Karpas-422 (cell line): ENCODE measurements around the gene SIAH2. TPM values are rescaled to one million over a fixed set of nuclear protein-coding genes. Genes with fewer than 3 reads are reported as not detected.

Source experiments
- DNase-seq: peaks from one replicate; pipeline ENCODE4 v3.0.0-alpha.2; 2015
- H2AFZ ChIP-seq: fragments of 200-600 bp; sonication (generic); 2 replicates; pipeline ENCODE4 v1.6.1; 2014; ENCODE audit warnings: antibody characterized with exemption, low read length, mixed read lengths
- H3K27ac ChIP-seq: fragments of 200-600 bp; sonication (generic); 2 replicates; pipeline ENCODE4 v1.5.1; 2014; ENCODE audit warnings: mild to moderate bottlenecking, low read length, moderate library complexity
- H3K27me3 ChIP-seq: fragments of 200-600 bp; sonication (generic); 2 replicates; pipeline ENCODE4 v1.6.1; 2014; ENCODE audit warnings: low read length, mixed read lengths
- H3K36me3 ChIP-seq: fragments of 200-600 bp; sonication (generic); 2 replicates; pipeline ENCODE4 v1.6.1; 2014; ENCODE audit warnings: low read length, mixed read lengths; ENCODE audit not compliant: insufficient read depth
- H3K4me1 ChIP-seq: fragments of 200-600 bp; sonication (generic); 2 replicates; pipeline ENCODE4 v1.6.1; 2014; ENCODE audit warnings: mild to moderate bottlenecking, low read length, mixed read lengths
- H3K4me2 ChIP-seq: fragments of 200-600 bp; sonication (generic); 2 replicates; pipeline ENCODE4 v1.6.1; 2014; ENCODE audit warnings: low read length, low read depth, mild to moderate bottlenecking; ENCODE audit not compliant: poor library complexity, severe bottlenecking
- H3K4me3 ChIP-seq: fragments of 200-600 bp; sonication (generic); 2 replicates; pipeline ENCODE4 v1.5.1; 2014; ENCODE audit warnings: mild to moderate bottlenecking, antibody characterized with exemption, low read length, mixed read lengths
- H3K79me2 ChIP-seq: fragments of 200-600 bp; sonication (generic); 2 replicates; pipeline ENCODE4 v1.6.1; 2014; ENCODE audit warnings: mild to moderate bottlenecking, low read length, mixed read lengths
- H3K9ac ChIP-seq: fragments of 200-600 bp; sonication (generic); 2 replicates; pipeline ENCODE4 v1.6.0; 2014; ENCODE audit warnings: low read length
- H3K9me2 ChIP-seq: fragments of 200-600 bp; sonication (generic), shearing (Covaris generic); replicated peaks from 2 replicates; pipeline ENCODE4 v1.6.0; 2014; ENCODE audit warnings: mild to moderate bottlenecking, low read length, moderate library complexity; ENCODE audit not compliant: insufficient read depth
- H3K9me3 ChIP-seq: fragments of 300-700, 200-600 bp; sonication (generic); 2 replicates; pipeline ENCODE4 v1.6.1; 2014; ENCODE audit warnings: low read length, mixed read lengths
- H4K20me1 ChIP-seq: fragments of 200-600 bp; sonication (generic); 2 replicates; pipeline ENCODE4 v1.6.1; 2014; ENCODE audit warnings: mild to moderate bottlenecking, antibody characterized with exemption, low read length, low read depth; ENCODE audit not compliant: insufficient read depth
- total RNA-seq: library from RNA; depleted of rRNA; stranded (reverse); fragments of >200 nt; shearing (Covaris generic); gene quantifications from 2 replicates; pipeline ENCODE4 v1.2.3, GENCODE V29; 2014; ENCODE audit warnings: low replicate concordance

SIAH2 gene
- total RNA-seq, 1 experiment from 2014 or later: 160 TPM

DNA sequence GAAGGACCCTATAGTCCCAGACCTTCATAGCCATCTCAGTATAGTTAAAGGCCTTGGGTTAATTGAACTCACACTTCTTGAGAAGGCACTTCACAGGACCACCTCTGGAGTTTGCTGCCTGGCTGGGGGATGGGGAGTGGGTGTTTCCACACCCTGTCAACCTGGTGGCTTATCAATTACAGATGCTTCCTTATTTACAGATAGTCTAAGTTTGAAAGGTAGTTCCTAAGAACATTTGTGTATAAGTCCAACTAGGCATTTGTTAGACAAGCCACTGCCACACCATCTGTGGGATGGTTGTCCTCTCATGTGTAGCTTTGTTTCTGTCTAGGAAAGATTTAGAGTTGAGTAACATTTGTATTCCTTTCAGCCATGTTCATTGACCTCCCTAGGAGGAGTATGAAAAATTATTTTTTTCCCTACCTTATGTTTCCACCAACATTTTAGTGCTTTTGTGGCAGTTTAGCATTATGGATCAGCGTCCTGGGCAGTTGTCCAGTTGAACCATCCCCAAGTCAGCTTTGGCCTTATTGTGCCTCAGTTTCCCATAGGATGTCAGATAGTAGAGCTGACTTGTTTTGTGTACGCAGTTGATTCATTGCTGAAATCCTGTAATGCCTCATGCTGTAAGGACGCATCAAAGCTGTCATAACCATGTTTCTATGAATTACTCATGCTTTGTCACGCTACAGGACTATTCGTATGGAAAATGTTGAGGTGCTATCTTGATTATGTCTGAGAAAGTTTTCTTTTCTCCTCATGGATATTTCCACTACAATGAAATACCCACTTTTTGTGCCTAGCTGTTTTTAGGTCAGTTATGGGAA, 21.2 kb upstream of the SIAH2 start:
- no peaks in the 10 kb centered on the region for H3K27me3 ChIP-seq
- H3K4me2 ChIP-seq: no peak overlapping the region
- no peak overlapping the region for H3K27ac ChIP-seq
- no peak overlapping the region for H2AFZ ChIP-seq
- no peak overlapping the region for H3K4me3 ChIP-seq
- no peaks in the 10 kb centered on the region for H3K9me3 ChIP-seq
- H3K79me2 ChIP-seq: no peaks in the 10 kb centered on the region
- H3K9me2 ChIP-seq: no peaks in the 10 kb centered on the region
- no peak overlapping the region for H3K9ac ChIP-seq
- DNase-seq: no peak
- no peaks in the 10 kb centered on the region for H4K20me1 ChIP-seq
- peaks cover 7% of the 10 kb centered on the region for H3K4me1 ChIP-seq
- H3K36me3 ChIP-seq: no peaks in the 10 kb centered on the region

DNA sequence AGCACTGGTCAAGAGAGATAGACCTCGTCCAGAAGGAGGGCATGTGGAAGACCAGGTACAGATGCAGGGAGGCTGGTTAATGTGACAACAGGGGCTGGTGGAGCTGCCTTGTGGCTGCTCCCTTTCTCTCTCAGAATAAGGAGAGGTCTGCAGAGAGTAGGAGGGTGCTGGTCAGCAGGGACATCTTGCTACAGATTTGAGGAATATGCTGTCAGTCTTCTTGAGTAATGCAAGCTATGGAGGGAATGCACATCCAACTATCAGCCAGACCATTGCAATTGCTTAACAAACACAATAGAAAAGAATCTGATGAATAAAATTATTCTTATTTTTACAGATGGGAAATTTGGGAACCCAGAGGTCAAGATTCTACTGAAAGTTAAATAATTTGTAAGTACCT, 20.3 kb upstream of the SIAH2 start:
- no peaks in the 10 kb centered on the region for H3K79me2 ChIP-seq
- H3K36me3 ChIP-seq: no peaks in the 10 kb centered on the region

DNA sequence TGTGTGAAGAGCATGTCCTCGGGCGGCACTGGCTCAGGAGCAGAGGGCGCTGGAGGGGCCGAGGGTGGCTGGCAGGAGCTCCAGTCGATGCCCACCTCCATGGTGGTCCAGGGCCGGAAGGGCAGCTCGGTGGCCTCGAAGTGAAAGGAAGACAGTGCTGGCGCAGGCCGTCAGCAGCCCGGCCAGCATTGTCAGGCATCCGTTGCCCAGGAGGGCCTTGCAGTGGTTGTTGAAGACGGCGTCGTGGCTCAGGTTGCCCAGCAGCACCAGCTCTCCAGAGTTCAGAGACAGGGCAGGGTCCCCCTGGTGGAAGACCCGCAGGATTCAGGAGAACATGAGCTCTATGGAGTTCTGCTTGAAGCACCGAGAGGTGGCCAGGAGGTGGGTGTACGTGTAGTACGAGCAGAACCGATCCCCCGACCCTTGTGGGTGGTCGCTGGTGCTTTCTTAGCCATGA, 16.5 kb upstream of the SIAH2 start:
- Histone ChIP-seq H3K9me2 (no peaks in the 10 kb centered on the region), H3K4me3 (no peak overlapping the region), H3K4me1 (peaks cover 12% of the 10 kb centered on the region), H3K9ac (no peak overlapping the region), H3K4me2 (no peak overlapping the region), H3K9me3 (no peaks in the 10 kb centered on the region), H3K27me3 (no peaks in the 10 kb centered on the region), H4K20me1 (no peaks in the 10 kb centered on the region), H3K27ac (no peak overlapping the region), H2AFZ (no peak overlapping the region), H3K36me3 (no peaks in the 10 kb centered on the region), H3K79me2 (no peaks in the 10 kb centered on the region)
- no peak for DNase-seq

More for the DNA sequence above, 20.3 kb upstream of the SIAH2 start:
- Histone ChIP-seq H2AFZ (no peak overlapping the region), H4K20me1 (no peaks in the 10 kb centered on the region), H3K27ac (no peak overlapping the region), H3K4me1 (peaks cover 7% of the 10 kb centered on the region), H3K4me2 (no peak overlapping the region), H3K9me2 (no peaks in the 10 kb centered on the region), H3K9ac (no peak overlapping the region), H3K4me3 (no peak overlapping the region), H3K9me3 (no peaks in the 10 kb centered on the region), H3K27me3 (no peaks in the 10 kb centered on the region)
- no peak for DNase-seq

DNA sequence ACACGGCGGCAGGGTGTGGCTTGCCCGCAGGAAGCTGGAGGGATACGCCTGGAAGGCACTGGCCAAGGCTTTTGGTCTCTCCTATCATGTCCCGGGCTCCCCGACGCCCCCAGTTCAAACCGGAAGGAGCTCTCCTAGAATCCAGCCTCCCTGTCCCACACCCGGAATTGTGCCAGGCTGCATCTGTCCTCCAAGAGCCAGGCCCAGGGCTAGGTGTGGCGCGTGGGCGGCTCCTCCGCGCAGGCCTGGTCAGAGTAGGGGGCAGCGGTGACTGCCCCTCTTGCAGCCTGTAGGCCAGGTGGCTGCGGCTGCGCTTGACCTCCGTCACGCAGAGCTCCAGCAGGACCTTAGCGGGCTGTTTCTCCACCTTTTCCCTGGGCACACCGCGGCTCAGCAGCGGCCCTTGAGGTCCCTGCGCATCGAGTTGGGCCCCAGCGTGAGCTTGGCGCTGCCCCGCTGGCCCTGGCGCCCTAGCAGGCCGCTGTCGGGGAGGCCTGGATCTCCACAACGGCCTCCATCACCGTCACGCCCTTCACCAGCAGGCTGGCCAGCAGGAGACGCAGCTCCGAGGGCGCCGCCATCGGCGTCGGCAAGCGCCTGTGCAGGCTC, 15.9 kb upstream of the SIAH2 start:
- no peak for DNase-seq
- H3K4me3 ChIP-seq: no peak overlapping the region
- no peak overlapping the region for H3K4me2 ChIP-seq
- H3K4me1 ChIP-seq: peaks cover 17% of the 10 kb centered on the region
- H3K79me2 ChIP-seq: no peaks in the 10 kb centered on the region
- no peaks in the 10 kb centered on the region for H4K20me1 ChIP-seq
- no peaks in the 10 kb centered on the region for H3K36me3 ChIP-seq
- no peaks in the 10 kb centered on the region for H3K9me2 ChIP-seq
- H3K27me3 ChIP-seq: no peaks in the 10 kb centered on the region
- H3K9me3 ChIP-seq: no peaks in the 10 kb centered on the region
- H3K9ac ChIP-seq: no peak overlapping the region
- H2AFZ ChIP-seq: no peak overlapping the region
- H3K27ac ChIP-seq: no peak overlapping the region

DNA sequence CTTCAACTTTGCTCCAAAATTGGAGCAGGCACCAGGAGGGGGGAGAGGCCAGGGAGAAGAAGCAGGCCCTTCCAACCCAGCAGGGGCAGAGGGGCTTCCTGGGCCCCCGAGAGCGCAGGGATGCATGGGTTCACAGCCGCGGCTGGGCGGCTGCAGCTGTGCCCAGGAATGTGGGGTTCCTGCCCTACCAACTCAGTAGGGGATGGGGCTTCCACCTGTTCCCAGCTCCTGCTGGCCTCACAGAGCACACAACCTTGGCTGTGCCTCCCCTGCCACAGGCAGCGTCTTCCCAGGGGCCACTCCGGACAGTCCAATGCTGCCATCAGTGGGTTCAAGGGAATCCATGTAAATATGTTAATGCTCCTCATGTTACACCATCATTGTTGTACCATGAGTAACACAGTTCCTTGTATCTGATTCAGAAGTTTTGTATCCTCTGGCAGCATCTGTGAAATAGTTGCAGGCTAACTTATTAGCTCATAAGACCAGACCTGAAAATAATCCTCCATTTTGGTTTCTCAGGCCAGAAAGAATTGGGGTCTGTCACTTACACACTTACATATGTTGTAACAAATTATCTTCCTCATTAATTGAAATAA, 12.1 kb upstream of the SIAH2 start:
- Histone ChIP-seq H3K27me3 (no peaks in the 10 kb centered on the region), H2AFZ (no peak overlapping the region), H4K20me1 (no peaks in the 10 kb centered on the region), H3K4me1 (peaks cover 17% of the 10 kb centered on the region), H3K27ac (no peak overlapping the region), H3K36me3 (no peaks in the 10 kb centered on the region), H3K9ac (no peak overlapping the region), H3K9me2 (no peaks in the 10 kb centered on the region), H3K4me3 (no peak overlapping the region), H3K79me2 (no peaks in the 10 kb centered on the region), H3K9me3 (no peaks in the 10 kb centered on the region), H3K4me2 (no peak overlapping the region)
- no peak for DNase-seq

DNA sequence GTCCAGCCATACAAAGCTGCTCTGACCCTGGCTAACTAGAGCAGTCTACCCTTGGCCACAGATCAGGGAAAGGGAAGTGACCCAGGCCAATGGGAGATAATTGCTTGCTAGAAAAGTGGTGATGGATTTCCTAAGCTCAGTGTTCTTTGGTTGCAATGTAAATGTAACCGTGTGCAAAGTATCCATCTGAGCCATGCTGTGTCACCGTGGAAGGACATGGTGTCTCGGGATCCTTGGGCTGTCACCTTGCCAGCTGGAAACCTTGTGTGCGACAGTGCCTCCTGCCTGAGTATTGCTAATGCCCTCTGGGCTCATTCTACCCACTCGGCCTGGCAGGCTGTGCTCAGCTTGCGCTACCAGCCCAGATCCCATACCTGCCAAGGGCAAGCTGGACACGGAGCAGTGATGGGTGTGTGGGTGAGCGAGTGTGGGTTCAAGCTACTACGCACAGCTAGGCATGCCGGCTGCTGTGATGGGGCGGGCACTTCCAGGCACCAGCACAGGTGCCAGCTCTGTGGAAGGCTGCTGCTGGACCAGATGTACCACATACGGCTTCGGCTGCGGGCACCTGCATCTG, 10.7 kb upstream of the SIAH2 start:
- Histone ChIP-seq H4K20me1 (no peaks in the 10 kb centered on the region), H3K4me2 (no peak overlapping the region), H3K36me3 (no peaks in the 10 kb centered on the region), H3K9me3 (no peaks in the 10 kb centered on the region), H3K4me1 (peaks cover 17% of the 10 kb centered on the region), H3K79me2 (no peaks in the 10 kb centered on the region), H3K4me3 (no peak overlapping the region), H3K9ac (no peak overlapping the region), H2AFZ (no peak overlapping the region), H3K27me3 (no peaks in the 10 kb centered on the region), H3K9me2 (no peaks in the 10 kb centered on the region), H3K27ac (no peak overlapping the region)
- no peak for DNase-seq

DNA sequence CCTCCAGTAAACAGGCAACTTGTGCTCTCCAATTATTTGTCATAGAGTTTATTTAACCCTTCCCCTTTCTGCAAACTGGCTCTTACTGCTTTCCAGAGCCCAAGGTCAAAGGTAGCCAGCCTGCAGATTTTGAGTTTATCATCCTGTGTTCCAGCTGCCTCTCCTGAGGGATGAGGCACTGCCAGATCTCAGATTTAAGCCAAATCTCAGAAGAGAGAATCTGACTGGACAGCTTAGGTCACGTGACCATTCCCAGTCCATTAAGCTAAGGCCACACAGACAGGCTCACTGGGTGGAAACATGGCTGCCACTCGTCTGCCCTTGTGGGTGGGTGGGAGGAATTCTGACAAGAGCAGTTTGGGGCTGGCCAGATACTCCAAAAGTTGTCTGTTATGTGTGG, 8.6 kb upstream of the SIAH2 start:
- no peak overlapping the region for H3K9ac ChIP-seq
- H3K9me3 ChIP-seq: no peaks in the 10 kb centered on the region
- H3K4me3 ChIP-seq: no peak overlapping the region
- no peaks in the 10 kb centered on the region for H3K27me3 ChIP-seq
- H3K27ac ChIP-seq: no peak overlapping the region
- no peak overlapping the region for H2AFZ ChIP-seq
- no peaks in the 10 kb centered on the region for H3K9me2 ChIP-seq
- DNase-seq: no peak
- no peaks in the 10 kb centered on the region for H3K36me3 ChIP-seq
- H3K4me2 ChIP-seq: no peak overlapping the region
- H4K20me1 ChIP-seq: no peaks in the 10 kb centered on the region
- peaks cover 26% of the 10 kb centered on the region for H3K4me1 ChIP-seq
- no peaks in the 10 kb centered on the region for H3K79me2 ChIP-seq

DNA sequence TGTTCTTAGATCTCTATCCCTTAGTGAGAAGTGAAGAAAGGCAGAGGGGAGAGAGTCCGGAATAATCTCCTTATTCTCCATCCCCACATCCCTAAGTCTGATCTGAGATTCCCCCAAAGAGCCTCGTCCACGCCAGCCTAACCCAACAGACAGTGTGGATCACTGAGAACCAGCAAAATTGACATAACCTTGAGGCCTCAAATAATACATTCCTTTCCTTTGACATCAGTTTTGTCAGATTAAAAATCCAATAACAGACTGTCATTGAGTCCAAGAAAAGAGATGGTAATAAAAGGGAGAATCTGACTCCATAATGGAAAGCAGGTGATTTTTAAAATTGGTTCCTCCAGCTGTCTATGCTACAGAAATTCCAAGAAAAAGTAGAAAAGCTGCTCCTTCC, 7.7 kb upstream of the SIAH2 start:
- Histone ChIP-seq H3K79me2 (no peaks in the 10 kb centered on the region), H3K36me3 (no peaks in the 10 kb centered on the region), H3K27me3 (no peaks in the 10 kb centered on the region), H3K4me2 (no peak overlapping the region), H3K27ac (no peak overlapping the region), H2AFZ (no peak overlapping the region), H3K9ac (no peak overlapping the region), H3K9me3 (no peaks in the 10 kb centered on the region), H3K4me1 (peaks cover 34% of the 10 kb centered on the region), H4K20me1 (no peaks in the 10 kb centered on the region), H3K9me2 (no peaks in the 10 kb centered on the region), H3K4me3 (no peak overlapping the region)
- DNase-seq: no peak
